Stimulated activated CD4-positive, alpha-beta T cell treated with anti-CD3 and anti-CD28 coated beads, Interleukin-12 subunit alpha, Interleukin-12 subunit beta, amount 100 ng/mL, for 24 hours (primary cell): ENCODE data around the gene GALNT9.
"Not testable (repeated sequence)": the region's sequence is repeated elsewhere in the genome, so short reads cannot be mapped to it uniquely, and the experiment has no call there.

Experiments
- DNase-seq, 2 experiments: peaks; one replicate each; pipeline ENCODE4 v3.0.0-alpha.2; 2020; ENCODE audit warnings: low read depth in 2 of 2

GALNT9 gene

GRCh38 chr12:132312516-132312915 is 16.9 kb downstream of the GALNT9 start:
- no peak for DNase-seq

DNA sequence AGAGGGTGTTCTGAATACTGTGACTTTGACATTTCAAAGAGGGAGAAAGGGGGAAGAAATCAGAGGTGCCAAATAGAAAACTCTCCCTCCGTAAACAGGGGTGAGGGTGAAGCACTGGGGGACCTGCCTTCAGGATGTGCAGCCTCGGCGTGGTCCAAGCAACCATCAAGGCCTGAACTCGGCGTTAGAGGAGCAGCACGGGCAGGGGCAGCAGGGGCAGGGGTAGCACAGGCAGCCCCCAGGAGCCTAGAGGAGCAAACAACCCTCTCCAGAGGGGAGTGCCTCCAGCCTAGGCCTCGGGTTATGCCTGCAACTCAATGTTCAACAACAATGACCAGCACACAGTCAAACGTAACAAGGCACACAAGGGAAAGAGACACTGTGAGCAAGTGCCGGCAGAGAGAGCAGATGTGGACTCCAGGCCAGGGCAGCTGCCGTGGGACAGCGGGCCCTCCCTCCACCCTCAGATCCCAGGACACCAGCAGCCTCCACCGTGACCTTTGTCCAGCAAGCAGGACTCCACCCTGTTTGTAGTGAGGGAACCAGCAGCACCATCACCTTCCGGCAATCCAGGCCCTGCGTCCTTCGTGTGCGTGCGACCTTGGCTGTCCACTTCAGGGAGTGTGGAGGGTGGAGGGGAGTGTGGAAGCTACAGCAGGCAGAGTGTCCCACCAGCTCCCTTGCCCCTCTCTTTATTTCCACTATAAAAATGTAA is 18.0 kb downstream of the GALNT9 start:
- DNase-seq, result no peak

- no peak for DNase-seq
These were observed 19.0 kb downstream of the GALNT9 start for GRCh38 chr12:132310181-132311040.

DNA sequence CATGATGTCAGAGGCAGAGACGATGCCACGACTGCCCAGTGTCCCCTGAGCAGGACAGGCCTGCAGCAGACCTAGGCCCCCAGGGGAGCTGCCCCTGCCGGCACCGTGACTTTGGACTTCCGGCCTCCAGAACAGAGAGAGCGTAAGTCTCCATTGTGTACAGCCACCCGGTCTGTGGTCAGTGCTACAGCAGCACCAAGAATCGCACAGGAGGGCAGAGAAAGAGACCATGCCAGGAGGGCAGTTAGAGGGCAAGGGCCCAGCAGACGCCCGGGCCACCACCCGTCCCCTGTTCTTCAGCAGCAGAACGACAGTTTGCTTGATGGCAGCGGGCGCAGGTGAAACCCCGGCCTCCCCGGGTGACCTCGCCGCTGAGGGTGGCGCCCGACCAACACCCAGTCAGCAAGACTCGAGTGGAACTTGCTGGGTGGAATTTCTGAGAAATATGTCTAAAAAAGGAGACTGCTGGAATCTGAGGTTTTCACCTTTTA is 19.7 kb downstream of the GALNT9 start:
- DNase-seq, result no peak

DNA sequence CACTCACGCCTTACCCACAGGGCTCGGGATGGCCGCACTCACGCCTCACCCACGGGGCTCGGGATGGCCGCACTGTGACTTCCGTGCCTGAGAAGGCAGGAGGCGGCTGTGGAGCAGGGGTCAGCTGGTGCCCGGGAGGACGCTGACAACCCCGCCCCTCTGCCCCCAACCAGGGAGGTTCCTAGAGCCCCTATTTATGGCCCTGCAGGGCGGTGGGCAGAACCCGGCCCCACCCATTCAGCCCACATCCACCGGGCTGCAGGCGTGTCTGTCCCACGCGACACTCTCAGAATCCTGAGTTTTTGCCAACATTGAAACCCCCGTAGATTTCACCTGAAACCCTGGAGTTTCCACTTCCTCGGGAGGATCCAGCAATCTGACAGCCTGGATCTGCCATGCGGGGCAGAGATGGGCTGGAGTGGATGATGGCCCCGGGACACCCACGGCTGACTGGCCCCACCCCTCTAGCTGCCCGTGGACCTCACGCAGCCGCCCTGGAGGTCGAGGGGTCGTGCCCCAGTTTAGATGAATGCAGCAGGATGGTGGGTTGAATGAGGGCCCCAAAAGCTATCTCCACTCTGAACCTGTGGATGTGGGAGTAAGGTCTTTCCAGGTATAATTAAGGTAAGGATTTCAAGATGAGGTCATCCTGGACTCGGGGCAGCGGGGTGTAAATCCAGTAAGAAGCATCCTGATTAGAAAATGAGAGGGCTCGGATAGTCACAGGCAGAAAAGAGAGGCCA is 20.4 kb downstream of the GALNT9 start:
- DNase-seq, result no peak

DNA sequence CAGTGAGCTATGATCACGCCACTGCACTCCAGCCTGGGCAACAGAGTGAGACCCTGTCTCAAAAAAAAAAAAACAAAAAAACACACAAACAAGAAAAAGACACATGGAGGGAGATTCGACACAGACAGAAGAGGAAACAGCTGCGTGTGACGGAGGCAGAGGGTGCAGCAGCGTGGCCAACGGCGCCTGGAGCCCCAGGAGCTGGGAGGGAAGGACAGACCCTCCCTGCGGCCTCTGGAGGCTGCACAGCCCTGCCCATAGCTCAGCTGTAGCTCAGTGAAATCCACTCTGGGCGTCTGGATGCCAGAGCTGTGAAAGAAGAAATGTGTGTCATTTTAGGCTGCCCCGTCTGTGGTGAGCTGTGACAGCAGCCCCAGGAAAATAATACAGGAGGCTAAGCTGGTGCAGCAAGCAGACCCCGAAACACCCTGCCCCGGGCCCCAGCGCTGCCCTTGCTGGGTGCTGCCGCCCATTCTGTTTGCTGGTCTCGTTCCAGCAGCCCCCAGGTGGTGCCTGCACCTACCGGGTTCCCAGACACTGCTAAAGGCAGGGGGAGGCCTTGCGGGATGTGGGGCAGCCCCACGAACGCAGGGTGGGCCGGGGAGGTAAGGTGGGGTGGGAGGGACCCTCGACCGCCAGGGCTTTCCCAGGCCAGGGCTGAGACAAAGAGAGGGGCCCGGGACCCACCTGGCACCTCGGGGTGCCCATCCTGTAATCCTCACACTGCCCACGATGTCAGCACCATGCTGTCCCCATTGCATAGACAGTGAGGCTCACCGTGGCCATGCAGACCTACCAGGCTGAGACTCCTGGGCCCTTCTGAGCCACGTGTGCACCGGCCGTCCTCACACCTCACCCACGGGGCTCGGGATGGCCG is 21.2 kb downstream of the GALNT9 start:
- no peak for DNase-seq

DNA sequence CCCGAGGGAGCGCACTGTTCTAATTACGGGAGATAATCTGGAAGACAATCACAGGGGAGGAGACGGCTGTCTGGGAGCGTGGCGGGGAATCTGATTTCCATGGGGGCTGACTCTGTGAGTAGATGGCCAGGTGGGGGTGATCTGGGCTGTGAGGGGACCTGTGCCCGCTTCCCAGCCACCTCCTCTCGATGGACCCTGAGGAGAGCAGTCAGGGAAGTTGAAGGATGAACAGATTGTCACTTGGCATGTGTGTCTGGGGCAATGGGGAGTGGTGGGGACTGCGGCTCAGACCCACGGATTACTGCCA is 22.6 kb downstream of the GALNT9 start:
- DNase-seq, result no peak

GRCh38 chr12:132305991-132306884 is 23.2 kb downstream of the GALNT9 start:
- no peak for DNase-seq

GRCh38 chr12:132305560-132305966 is 23.8 kb downstream of the GALNT9 start:
- no peak for DNase-seq

DNA sequence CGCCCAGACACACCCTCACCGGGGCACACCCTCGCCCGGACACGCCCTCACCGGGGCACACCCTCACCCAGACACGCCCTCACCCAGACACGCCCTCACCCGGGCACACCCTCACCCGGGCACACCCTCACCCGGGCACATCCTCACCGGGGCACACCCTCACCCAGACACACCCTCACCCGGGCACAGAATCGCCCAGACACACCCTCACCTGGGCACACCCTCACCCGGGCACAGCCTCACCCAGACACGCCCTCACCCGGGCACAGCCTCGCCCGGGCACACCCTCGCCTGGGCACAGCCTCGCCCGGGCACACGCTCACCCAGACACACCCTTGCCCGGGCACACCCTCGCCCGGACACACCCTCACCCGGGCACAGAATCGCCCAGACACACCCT is 24.5 kb downstream of the GALNT9 start:
- DNase-seq, result not testable (repeated sequence)

DNA sequence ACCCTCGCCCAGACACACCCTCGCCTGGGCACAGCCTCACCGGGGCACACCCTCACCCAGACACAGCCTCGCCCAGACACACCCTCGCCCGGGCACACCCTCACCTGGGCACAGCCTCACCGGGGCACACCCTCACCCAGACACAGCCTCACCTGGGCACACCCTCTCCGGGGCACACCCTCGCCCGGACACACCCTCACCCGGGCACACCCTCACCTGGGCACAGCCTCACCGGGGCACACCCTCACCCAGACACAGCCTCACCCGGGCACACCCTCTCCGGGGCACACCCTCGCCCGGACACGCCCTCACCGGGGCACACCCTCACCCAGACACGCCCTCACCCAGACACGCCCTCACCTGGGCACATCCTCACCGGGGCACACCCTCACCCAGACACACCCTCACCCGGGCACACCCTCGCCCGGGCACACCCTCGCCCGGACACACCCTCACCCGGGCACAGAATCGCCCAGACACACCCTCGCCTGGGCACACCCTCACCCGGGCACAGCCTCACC is 25.5 kb downstream of the GALNT9 start:
- not testable (repeated sequence) for DNase-seq

DNA sequence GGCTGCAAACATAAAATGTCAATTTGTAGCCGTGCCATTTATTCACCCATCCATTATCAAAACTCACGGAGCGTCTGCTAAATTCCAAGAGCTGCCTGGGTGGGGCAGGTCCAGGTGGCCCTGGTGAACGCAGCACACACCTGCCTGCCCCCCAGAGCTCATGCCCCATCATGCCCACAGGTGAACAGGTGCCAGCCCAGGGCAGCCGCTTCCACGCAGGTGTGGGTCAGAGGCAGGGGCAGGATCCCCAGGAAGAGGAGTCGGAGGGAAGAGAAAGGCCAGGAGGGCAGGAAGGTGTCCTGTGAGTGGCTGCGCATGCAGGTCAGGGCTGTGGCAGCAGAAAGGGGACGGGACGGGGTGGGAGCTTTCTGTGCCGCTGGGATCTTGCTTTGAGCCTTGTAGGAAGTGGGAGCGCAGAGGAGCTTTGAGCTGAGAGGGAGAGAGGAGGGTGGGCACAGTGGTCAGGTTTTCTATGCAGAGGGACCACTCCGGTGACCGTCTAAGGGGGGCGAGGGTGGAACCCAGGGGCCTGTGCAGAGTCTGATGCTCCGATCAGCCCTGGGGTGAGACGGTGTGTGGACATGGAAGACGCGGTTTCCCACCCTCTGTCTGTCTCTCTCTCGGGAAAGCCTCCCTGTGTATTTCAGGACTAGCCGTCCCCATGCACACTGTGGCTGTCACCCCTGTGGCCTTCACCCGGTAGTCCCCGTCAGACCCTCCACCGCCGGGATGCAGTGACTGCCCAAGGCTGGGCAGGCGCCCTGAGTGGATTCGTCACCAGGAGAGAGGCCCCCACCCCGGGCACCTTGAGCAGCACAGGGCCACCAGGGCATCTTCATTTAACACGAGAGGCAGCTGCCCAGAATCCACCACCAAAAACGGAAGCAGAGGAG is 26.7 kb downstream of the GALNT9 start:
- no peak for DNase-seq

- no peak for DNase-seq
These were observed 28.3 kb downstream of the GALNT9 start for GRCh38 chr12:132300789-132301722.

- no peak for DNase-seq
These were observed 33.3 kb downstream of the GALNT9 start for GRCh38 chr12:132296063-132296462.

DNA sequence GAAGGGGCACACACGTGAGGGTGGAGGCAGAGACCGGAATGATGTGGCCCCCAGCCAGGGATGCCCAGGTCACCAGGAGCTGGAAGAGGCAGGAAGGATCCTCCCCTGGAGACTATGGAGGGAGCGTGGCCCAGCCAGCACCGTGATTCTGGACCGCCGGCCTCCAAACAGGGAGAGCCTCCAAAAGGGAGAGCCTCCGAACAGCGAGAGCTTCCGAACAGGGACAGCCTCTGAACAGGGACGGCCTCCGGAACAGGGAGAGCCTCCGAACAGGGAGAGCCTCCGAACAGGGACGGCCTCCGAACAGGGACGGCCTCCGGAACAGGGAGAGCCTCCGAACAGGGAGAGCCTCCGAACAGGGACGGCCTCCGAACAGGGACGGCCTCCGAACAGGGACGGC is 33.8 kb downstream of the GALNT9 start:
- not testable (repeated sequence) for DNase-seq

GRCh38 chr12:132295101-132295526 is 34.3 kb downstream of the GALNT9 start:
- DNase-seq, result no peak

GRCh38 chr12:132294121-132295034 is 35.0 kb downstream of the GALNT9 start:
- DNase-seq, result no peak
